RWPE2 (cell line): ENCODE results near the gene STAT1.
"Not testable (repeated sequence)": the region's sequence is repeated elsewhere in the genome, so short reads cannot be mapped to it uniquely, and the experiment has no call there.

ENCODE experiments used
- ATAC-seq: fragments of 200-7000 bp; cut with Tn5 transposase; 3 replicates; pipeline ENCODE4 v1.9.1; 2021; ENCODE audit warnings: low read depth
- DNase-seq: peaks from one replicate; pipeline ENCODE4 v3.0.0-alpha.2; 2020; ENCODE audit warnings: low spot score
- H3K27ac ChIP-seq: fragments of 450-650 bp; 2 replicates; pipeline ENCODE4 v1.5.1; 2017; ENCODE audit warnings: mild to moderate bottlenecking; ENCODE audit not compliant: poor library complexity, severe bottlenecking
- H3K27me3 ChIP-seq: fragments of 250-450 bp; sonication (Bioruptor Pico); 2 replicates; pipeline ENCODE4 v1.5.1; 2021; ENCODE audit warnings: mild to moderate bottlenecking, moderate library complexity; ENCODE audit not compliant: insufficient read depth, poor library complexity, severe bottlenecking
- H3K36me3 ChIP-seq: fragments of 250-450 bp; sonication (Bioruptor Pico); 2 replicates; pipeline ENCODE4 v1.5.1; 2020; ENCODE audit warnings: low read depth, mild to moderate bottlenecking, moderate library complexity
- H3K4me1 ChIP-seq: fragments of 250-450 bp; sonication (Bioruptor Pico); 2 replicates; pipeline ENCODE4 v1.5.1; 2021; ENCODE audit warnings: mild to moderate bottlenecking, moderate library complexity; ENCODE audit not compliant: insufficient read depth, poor library complexity, severe bottlenecking
- H3K4me3 ChIP-seq: fragments of 250-450 bp; sonication (Bioruptor Pico); 2 replicates; pipeline ENCODE4 v1.5.1; 2021; ENCODE audit warnings: mild to moderate bottlenecking, moderate library complexity; ENCODE audit not compliant: severe bottlenecking
- H3K9me3 ChIP-seq: fragments of 250-450 bp; sonication (Bioruptor Pico); 2 replicates; pipeline ENCODE4 v1.5.1; 2021; ENCODE audit warnings: mild to moderate bottlenecking, moderate library complexity; ENCODE audit not compliant: severe bottlenecking
- TF ChIP-seq, protein P1 (sequence below): fragments of 450-650 bp; IDR thresholded peaks from one replicate; pipeline ENCODE4 v1.5.1; 2017; ENCODE audit warnings: mild to moderate bottlenecking, moderate library complexity; ENCODE audit not compliant: poor library complexity, severe bottlenecking

The STAT1 gene

DNA sequence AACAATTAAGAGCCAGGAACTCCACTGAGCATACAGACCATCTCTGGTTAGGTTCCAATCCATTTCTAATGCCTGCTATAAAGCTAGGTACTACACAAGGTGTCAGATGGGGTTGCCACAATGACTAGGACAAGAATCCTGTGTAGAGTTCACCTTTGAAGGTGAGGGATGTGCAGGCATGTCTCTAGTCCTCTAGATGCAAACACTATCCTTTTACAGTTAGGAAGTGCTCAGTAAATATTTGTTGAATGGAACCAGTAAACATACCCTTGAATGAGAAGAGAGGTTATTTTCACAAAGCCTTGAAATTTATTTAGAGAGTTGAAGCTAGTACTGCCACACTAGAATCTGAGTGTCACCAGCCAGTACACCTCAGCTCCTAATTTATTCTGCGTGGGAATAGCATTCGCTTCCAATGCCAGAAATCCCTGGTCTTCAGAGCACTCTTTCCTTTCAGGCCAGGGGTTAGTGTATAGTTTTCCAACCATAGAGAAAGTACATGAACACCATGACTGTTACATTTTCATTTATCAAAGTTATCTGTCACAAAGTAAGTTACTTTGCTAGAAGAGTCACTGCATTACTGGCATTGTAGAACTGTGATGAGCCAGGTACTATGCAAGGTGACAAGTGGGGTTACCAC, 48.3 kb downstream of the STAT1 start:
- H3K4me1 ChIP-seq, result no peaks in the 10 kb centered on the region
- ATAC-seq (no peak), DNase-seq (no peak)
- TF ChIP-seq, protein P1, sequence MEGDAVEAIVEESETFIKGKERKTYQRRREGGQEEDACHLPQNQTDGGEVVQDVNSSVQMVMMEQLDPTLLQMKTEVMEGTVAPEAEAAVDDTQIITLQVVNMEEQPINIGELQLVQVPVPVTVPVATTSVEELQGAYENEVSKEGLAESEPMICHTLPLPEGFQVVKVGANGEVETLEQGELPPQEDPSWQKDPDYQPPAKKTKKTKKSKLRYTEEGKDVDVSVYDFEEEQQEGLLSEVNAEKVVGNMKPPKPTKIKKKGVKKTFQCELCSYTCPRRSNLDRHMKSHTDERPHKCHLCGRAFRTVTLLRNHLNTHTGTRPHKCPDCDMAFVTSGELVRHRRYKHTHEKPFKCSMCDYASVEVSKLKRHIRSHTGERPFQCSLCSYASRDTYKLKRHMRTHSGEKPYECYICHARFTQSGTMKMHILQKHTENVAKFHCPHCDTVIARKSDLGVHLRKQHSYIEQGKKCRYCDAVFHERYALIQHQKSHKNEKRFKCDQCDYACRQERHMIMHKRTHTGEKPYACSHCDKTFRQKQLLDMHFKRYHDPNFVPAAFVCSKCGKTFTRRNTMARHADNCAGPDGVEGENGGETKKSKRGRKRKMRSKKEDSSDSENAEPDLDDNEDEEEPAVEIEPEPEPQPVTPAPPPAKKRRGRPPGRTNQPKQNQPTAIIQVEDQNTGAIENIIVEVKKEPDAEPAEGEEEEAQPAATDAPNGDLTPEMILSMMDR, result no peak
- no peaks in the 10 kb centered on the region for H3K27me3 ChIP-seq
- no peak overlapping the region for H3K27ac ChIP-seq
- H3K4me3 ChIP-seq, result no peak overlapping the region
- H3K36me3 ChIP-seq, result peaks cover 76% of the 10 kb centered on the region
- H3K9me3 ChIP-seq, result no peaks in the 10 kb centered on the region

DNA sequence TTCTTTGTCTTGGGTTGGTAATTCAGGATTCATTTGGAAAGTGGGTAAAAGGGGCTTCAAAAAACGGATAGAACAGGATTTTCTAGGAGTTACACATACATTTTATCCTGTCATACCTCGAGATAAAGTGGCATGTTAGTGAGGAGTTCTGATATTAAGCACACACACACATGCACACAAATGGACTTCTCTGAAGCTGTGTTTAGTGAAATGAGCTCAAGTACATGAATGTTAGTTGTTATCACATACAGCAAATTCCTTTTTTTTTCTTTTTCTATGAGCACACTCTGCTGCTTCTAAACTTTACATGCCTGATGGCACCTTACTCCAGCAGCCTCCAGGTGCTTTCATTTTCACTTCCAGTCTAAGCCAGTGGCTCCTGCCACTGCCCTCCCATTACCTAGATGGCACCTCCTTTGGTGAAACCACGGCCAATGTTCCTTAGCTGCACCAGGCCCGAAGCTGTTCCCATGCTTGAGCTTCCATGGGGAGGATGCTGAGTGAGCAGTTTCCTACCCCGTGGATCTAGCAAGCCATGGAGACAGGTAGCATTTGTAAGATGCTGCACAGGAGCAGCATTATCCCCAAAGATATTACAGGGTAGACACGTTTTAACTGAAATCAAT, 49.7 kb downstream of the STAT1 start:
- no peaks in the 10 kb centered on the region for H3K4me1 ChIP-seq
- ATAC-seq (no peak), DNase-seq (no peak)
- H3K4me3 ChIP-seq, result no peak overlapping the region
- no peaks in the 10 kb centered on the region for H3K9me3 ChIP-seq
- H3K27me3 ChIP-seq, result no peaks in the 10 kb centered on the region
- H3K27ac ChIP-seq, result no peak overlapping the region
- peaks cover 62% of the 10 kb centered on the region for H3K36me3 ChIP-seq
- TF ChIP-seq, protein P1, result no peak

DNA sequence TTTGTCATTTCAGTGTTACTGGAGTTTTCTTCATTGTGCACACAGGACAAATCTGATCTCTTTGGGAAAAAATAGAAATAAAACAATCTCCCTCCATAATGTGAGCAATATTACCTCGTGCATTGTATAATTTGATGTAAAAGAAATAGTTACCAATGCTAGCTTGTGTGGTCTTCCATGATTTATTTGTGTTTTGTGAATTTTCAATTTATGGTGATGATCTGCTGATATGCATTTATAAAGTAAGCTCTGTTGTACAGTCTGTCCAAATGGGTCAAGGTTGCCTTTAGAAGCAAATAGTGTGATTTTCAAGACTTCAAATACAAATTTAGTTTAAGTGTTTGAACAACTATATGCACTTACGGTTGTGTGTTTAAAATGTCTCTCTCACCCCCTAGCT, 50.9 kb downstream of the STAT1 start:
- H3K4me3 ChIP-seq, result no peak overlapping the region
- H3K27ac ChIP-seq, result no peak overlapping the region
- TF ChIP-seq, protein P1, result no peak
- DNase-seq, result no peak
- no peaks in the 10 kb centered on the region for H3K9me3 ChIP-seq
- no peaks in the 10 kb centered on the region for H3K4me1 ChIP-seq
- H3K27me3 ChIP-seq, result no peaks in the 10 kb centered on the region
- ATAC-seq, result no peak
- H3K36me3 ChIP-seq, result peaks cover 50% of the 10 kb centered on the region

- Histone ChIP-seq H3K36me3 (peaks cover 39% of the 10 kb centered on the region), H3K27me3 (no peaks in the 10 kb centered on the region), H3K4me1 (no peaks in the 10 kb centered on the region), H3K9me3 (no peaks in the 10 kb centered on the region), H3K4me3 (no peak overlapping the region), H3K27ac (no peak overlapping the region)
- DNase-seq (no peak), ATAC-seq (no peak)
- TF ChIP-seq, protein P1, result no peak
Observed at GRCh38 chr2:190961918-190962487, 52.0 kb downstream of the STAT1 start.

DNA sequence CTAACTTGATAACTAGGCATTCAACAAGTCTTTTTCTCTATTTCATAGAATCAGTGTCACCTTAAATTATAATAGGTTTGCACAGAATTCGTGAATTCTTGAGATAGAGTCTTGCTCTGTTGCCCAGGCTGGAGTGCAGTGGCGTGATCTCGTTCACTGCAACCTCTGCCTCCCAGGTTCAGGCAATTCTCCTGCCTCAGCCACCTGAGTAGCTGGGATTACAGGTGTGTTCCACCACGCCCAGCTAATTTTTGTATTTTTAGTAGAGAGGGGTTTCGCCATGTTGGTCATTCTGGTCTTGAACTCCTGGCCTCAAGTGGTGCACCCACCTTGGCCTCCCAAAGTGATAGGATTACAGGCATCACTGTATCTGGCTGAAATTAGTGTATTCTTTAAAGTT, 52.9 kb downstream of the STAT1 start:
- DNase-seq, H3K9me3 ChIP-seq, H3K27ac ChIP-seq, H3K4me1 ChIP-seq, H3K27me3 ChIP-seq, ATAC-seq, H3K4me3 ChIP-seq: not testable (repeated sequence)
- peaks cover 31% of the 10 kb centered on the region for H3K36me3 ChIP-seq
